Endothelial cell of umbilical vein (primary cell): ENCODE measurements around the gene RAD18. TPM values are rescaled to one million over a fixed set of nuclear protein-coding genes. Genes with fewer than 3 reads are reported as not detected.

ENCODE experiments used
- BruUV-seq: library from RNA; stranded (reverse); fragments of 400-500 nt; replicated peaks from 2 replicates; lab custom pipeline; 2021; lab: Mats Ljungman, UMichigan
- CTCF ChIA-PET: fragments of 300-600, 350-600 bp; sonication (Branson Sonifier 250); formaldehyde crosslinking; loops from one replicate; lab custom pipeline; 2021; ENCODE audit warnings: antibody characterized with exemption, inconsistent platforms; lab: Charles Lee
- POLR2A ChIA-PET: fragments of 300-600, 350-600 bp; sonication (Branson Sonifier 250); formaldehyde crosslinking; loops from one replicate; lab custom pipeline; 2021; ENCODE audit warnings: antibody characterized with exemption, inconsistent platforms; lab: Charles Lee
- DNase-seq: peaks from one replicate; pipeline ENCODE4 v3.0.0-alpha.2; 2011; ENCODE audit warnings: low read depth, low spot score
- FAIRE-seq: peaks from 2 replicates; lab custom pipeline; 2011; peaks lifted over from hg19 to GRCh38; lab: Jason Lieb, UNC
- H2AFZ ChIP-seq: 2 replicates; pipeline ENCODE4 v1.6.0; 2012; ENCODE audit warnings: low read depth, low read length, control low read depth, inconsistent platforms
- H3K27ac ChIP-seq: 2 replicates; pipeline ENCODE4 v1.5.1; 2011; ENCODE audit warnings: low read depth, mild to moderate bottlenecking, control low read depth, low read length, moderate library complexity; ENCODE audit not compliant: insufficient read depth
- H3K27me3 ChIP-seq, 2 experiments: 2 replicates each; pipeline versions ENCODE4 v1.6.0 to v1.6.1; 2011; ENCODE audit warnings: low read length in 2 of 2, mixed read lengths in 1 of 2; ENCODE audit not compliant: control insufficient read depth in 2 of 2, insufficient read depth in 2 of 2
- H3K36me3 ChIP-seq, 2 experiments: 2 replicates in 1 of 2; 3 replicates in 1 of 2; pipeline ENCODE4 v1.5.1; 2011; ENCODE audit warnings: low read length in 2 of 2, mild to moderate bottlenecking in 1 of 2, moderate library complexity in 1 of 2; ENCODE audit not compliant: control insufficient read depth in 2 of 2, insufficient read depth in 2 of 2; ENCODE audit errors: extremely low read depth in 1 of 2
- H3K4me1 ChIP-seq: 3 replicates; pipeline ENCODE4 v1.5.1; 2011; ENCODE audit warnings: mild to moderate bottlenecking, low read length; ENCODE audit not compliant: control insufficient read depth, insufficient read depth; ENCODE audit errors: extremely low read depth
- H3K4me2 ChIP-seq: 2 replicates; pipeline ENCODE4 v1.6.1; 2011; ENCODE audit warnings: low read length, control low read depth, mixed read lengths; ENCODE audit not compliant: insufficient read depth
- H3K4me3 ChIP-seq, 3 experiments: fragments of 200-600 bp in 1 of 3; sonication (generic), shearing (Covaris generic) in 1 of 3; replicated peaks in 1 of 3; 2 replicates each; pipeline ENCODE4 v1.5.1; 2011 to 2016; ENCODE audit warnings: control low read depth in 3 of 3, low read length in 3 of 3, mild to moderate bottlenecking in 2 of 3, inconsistent platforms in 1 of 3, low read depth in 1 of 3, moderate library complexity in 1 of 3; ENCODE audit not compliant: insufficient read depth in 1 of 3
- H3K79me2 ChIP-seq: 2 replicates; pipeline ENCODE4 v1.6.0; 2012; ENCODE audit warnings: low read length, inconsistent platforms; ENCODE audit not compliant: control insufficient read depth, insufficient read depth
- H3K9ac ChIP-seq: replicated peaks from 2 replicates; pipeline ENCODE3; 2011; ENCODE audit warnings: low read length, control low read depth; ENCODE audit not compliant: insufficient read depth; ENCODE audit errors: extremely low read depth
- H3K9me1 ChIP-seq: replicated peaks from 3 replicates; pipeline ENCODE4 v1.6.0; 2011; ENCODE audit warnings: mild to moderate bottlenecking, low read length; ENCODE audit not compliant: control insufficient read depth, insufficient read depth; ENCODE audit errors: extremely low read depth
- H3K9me3 ChIP-seq: replicated peaks from 2 replicates; pipeline ENCODE4 v1.5.1; 2012; ENCODE audit warnings: low read length, inconsistent platforms; ENCODE audit not compliant: control insufficient read depth, insufficient read depth
- H4K20me1 ChIP-seq: replicated peaks from 2 replicates; pipeline ENCODE3; 2011; ENCODE audit warnings: mild to moderate bottlenecking, low read length; ENCODE audit not compliant: control insufficient read depth, insufficient read depth; ENCODE audit errors: extremely low read depth
- GATA2 ChIP-seq: IDR thresholded peaks from 2 replicates; pipeline ENCODE4 v1.7.0; 2011; ENCODE audit warnings: low read depth, mild to moderate bottlenecking, moderate library complexity, mixed read lengths, low read length; ENCODE audit not compliant: insufficient read length, insufficient read depth
- JUN ChIP-seq: IDR thresholded peaks from 2 replicates; pipeline ENCODE4 v1.6.1; 2011; ENCODE audit warnings: borderline replicate concordance, low read depth; ENCODE audit not compliant: insufficient read length, insufficient read depth
- MYC ChIP-seq: IDR thresholded peaks from one replicate; pipeline ENCODE4 v1.6.1; 2011; ENCODE audit warnings: mild to moderate bottlenecking, low read depth, low read length
- POLR2A ChIP-seq: IDR thresholded peaks from 2 replicates; pipeline ENCODE4 v1.6.1; 2012; ENCODE audit warnings: low read depth, mild to moderate bottlenecking, control low read depth, low read length
- dilution Hi-C: fragments of 300-500 bp; cut with MboI; formaldehyde crosslinking; loops from one replicate; pipeline ENCODE4 v1.15.0; 2019; ENCODE audit warnings: low sequenced_read_pairs; ENCODE audit not compliant: extremely low pct_ligation_motif_present
- intact Hi-C: fragments of 100-400 bp; cut with micrococcal nuclease; formaldehyde crosslinking; loops from one replicate; pipeline ENCODE4 v1.10.0; 2022
- polyA plus RNA-seq, 4 experiments: library from polyadenylated mRNA; depleted of rRNA in 3 of 4; stranded (reverse) in 3 of 4; unstranded in 1 of 4; fragments of >200 nt; gene quantifications; 2 replicates each; pipeline versions ENCODE4 v1.2.1 to v1.2.3, GENCODE V29; 2011 to 2012; ENCODE audit warnings: missing spikeins in 1 of 4
- total RNA-seq: library from RNA; stranded (reverse); gene quantifications from 2 replicates; pipeline ENCODE4 v1.2.3, GENCODE V29; 2021

Gene RAD18
- total and polyA plus RNA-seq, 2 donors (not counting 3 experiments of a cell fraction or from before 2014, with no cell fraction given): 7.9 to 23.8 TPM

- POLR2A ChIA-PET: no interaction called here
- FAIRE-seq (no peak), DNase-seq (no peak)
- Histone ChIP-seq H3K4me1 (no peaks in the 10 kb centered on the region), H3K4me2 (no peak overlapping the region), H3K27me3 (no peaks in the 10 kb centered on the region), H3K4me3 (no peak overlapping the region), H2AFZ (no peak overlapping the region), H4K20me1 (no peaks in the 10 kb centered on the region), H3K9me3 (no peaks in the 10 kb centered on the region), H3K9me1 (no peaks in the 10 kb centered on the region), H3K36me3 (no peaks in the 10 kb centered on the region), H3K79me2 (no peaks in the 10 kb centered on the region), H3K27ac (no peak overlapping the region), H3K9ac (no peak overlapping the region)
- TF ChIP-seq MYC (no peak), GATA2 (no peak), POLR2A (no peak)
- intact Hi-C loops: no loop called here
- BruUV-seq: no TSS peak
- dilution Hi-C loops: no loop called here
- CTCF ChIA-PET: interaction anchor here (1.2 to 2.3 kb wide), 3 partner anchors 11 to 134 kb away, joined by 3 to 8 read pairs (median 5); partner anchors contain the start of gene OXTR
These were observed 60.1 kb downstream of the RAD18 start for GRCh38 chr3:8903191-8903590.

DNA sequence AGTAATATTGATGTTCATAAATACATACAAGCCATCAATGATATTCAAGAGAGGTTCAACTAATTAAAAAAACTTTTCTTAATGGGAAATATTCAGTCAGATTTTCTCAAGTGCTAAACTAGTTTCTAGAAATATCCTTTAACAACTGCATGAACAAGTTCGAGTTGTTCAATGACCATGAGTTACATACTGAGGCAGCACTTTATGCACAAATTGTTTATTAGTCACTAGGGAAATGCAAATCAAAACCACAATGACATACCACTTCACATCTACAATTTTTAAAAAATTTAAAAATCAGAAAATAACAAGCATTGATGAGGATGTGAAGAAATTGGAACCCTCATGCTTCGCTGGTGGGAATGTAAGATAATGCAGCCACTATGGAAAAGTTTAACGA lies 62.4 kb downstream of the RAD18 start:
- dilution Hi-C loops (no loop called here), intact Hi-C loops (no loop called here)
- no TSS peak for BruUV-seq
- Histone ChIP-seq H3K27me3 (no peaks in the 10 kb centered on the region), H4K20me1 (no peaks in the 10 kb centered on the region), H3K9me3 (no peaks in the 10 kb centered on the region), H3K27ac (no peak overlapping the region), H3K4me2 (no peak overlapping the region), H3K9me1 (no peaks in the 10 kb centered on the region), H3K4me3 (no peak overlapping the region), H3K79me2 (no peaks in the 10 kb centered on the region), H2AFZ (no peak overlapping the region), H3K9ac (no peak overlapping the region), H3K4me1 (no peaks in the 10 kb centered on the region), H3K36me3 (no peaks in the 10 kb centered on the region)
- DNase-seq: no peak
- ChIA-PET CTCF (no interaction called here), POLR2A (no interaction called here)
- FAIRE-seq: no peak
- no peak for TF ChIP-seq GATA2
- no peak for TF ChIP-seq JUN
